NCI-H2196 (cell line): ENCODE data around the gene SHKBP1.

Experiments
- DNase-seq: peaks from one replicate; lab custom pipeline; 2025; ENCODE audit not compliant: unreplicated experiment; lab: John Stamatoyannopoulos, UW

The SHKBP1 gene

DNA sequence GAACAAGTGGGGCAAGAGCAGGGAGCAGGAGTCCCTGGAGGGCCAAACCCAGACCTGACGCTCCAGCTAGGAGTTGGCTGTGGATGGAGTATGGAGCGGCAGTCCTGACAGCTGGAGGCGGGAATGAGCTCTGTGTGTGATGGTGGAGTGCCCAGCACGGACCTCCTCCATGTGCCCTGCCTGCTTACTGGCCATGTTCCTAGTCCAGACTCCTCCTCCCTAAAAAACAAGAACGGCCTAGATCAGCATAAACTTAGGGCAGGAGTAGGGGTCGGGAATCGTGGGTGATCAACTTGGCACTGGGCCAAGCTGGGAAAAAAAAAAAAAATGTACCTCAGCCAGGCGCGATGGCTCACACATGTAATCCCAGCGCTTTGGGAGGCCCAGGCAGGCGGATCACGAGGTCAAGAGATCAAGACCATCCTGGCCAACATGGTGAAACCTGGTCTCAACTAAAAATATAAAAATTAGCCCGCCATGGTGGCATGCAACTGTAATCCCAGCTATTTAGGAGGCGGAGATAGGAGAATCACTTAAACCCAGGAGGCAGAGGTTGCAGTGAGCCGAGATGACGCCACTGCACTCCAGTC, 54.0 kb downstream of the SHKBP1 start:
- DNase-seq: no peak

DNA sequence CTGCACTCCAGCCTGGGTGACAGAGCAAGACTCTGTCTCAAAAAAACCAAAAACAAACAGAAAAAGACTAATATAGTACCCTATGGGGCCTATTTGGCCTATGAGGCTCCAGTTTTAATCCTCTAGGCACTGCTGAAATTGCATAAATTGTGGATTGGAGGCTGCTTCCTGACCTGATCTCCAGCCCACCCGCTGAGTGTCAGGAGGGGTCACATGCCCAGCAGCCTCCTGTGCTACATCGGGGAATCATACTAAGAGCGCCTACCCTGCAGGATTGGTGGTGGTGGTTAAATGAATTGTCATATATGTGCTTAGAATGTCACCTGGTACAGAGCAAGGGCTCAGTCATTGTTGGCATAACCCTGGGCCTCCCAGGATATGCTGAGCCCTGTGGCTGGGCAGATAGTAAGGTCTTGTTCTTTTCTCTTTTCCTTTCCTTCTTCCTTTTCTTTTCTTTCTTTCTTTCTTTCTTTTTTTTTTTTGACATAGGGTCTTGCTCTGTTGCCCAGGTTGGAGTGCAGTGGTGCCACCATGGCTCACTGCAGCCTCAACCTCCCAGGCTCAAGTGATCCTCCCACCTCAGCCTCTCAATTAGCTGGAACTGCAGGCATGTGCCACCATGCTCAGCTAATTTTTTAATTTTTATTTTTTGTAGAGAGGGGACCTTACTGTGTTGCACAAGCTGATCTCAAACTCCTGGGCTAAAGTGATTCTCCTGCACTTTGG, 55.8 kb downstream of the SHKBP1 start:
- no peak for DNase-seq

DNA sequence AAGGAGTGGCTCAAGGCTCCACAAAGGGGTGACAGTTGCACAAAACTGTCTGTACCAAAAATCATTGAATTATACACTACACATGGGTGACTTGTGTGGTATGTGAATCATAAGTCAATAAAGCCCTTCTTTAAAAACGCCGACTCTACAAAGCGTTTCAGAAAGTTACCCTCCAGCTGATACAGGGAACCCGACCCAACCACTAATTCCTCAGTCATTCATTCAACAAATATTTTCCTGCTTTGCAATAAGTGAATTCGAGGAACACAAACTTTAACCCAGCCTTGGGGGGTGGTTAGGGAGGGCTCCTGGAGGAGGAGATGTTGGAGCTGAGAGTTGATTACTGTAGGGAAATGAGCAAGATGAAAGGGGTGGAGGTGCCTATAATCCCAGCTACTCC, 56.5 kb downstream of the SHKBP1 start:
- no peak for DNase-seq

DNA sequence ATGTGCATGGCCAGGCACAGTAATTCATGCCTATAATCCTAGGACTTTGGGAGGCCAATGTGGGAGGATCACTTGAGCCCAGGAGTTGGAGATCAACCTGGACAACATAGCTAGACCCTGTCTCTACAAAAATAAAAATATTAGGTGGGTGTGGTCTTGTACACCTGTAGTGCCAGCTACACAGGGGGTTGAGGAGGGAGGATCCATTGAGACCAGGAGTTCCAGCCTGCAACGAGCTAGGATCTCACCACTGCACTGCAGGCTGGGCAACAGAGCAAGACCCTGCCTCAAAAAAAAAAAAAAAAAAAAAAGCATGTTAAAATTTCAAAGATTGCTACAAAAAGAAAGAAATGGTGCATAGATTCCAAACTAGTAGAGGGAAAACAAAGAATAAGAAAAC, 61.7 kb downstream of the SHKBP1 start:
- no peak for DNase-seq

DNA sequence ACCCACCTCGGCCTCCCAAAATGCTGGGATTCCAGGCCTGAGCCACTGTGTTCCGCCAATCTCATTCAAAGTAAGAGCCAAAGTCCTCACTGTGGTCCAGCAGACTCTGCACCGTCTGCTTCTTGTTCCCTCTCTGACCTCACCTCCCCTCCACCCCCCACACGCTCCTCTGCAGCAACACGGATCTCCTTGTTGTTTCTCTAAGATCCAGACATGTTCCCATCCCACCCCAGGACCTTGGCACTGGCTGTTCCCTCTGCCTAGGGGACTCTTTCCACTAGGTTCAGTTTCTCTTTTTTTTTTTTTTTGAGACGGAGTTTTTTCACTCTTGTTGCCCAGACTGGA, 62.9 kb downstream of the SHKBP1 start:
- no peak for DNase-seq

DNA sequence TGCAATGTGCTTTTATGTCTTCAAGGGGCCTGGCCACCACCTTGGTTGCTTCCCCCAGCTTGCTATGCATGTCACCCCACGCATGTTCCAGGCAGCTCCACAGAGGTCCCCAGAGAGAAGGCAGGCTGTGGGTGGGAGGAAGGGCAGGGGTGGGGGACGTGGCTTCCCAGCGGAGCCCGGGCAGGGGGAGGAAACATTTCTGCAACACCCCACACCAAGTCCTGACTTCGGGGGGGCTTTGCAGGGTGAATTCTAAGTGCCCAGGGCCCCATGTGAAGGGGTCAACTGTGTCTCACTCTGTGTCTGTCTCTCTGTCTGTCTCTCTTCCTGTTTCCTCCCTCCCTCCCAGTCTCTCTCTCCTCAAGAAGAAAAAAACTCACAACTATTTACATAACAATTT, 64.1 kb downstream of the SHKBP1 start:
- no peak for DNase-seq
